Panc1 (cell line): ENCODE results near the gene HUS1.

Experiments
- CTCF ChIP-seq: fragments of 450-650 bp; IDR thresholded peaks from 2 replicates; pipeline ENCODE4 v1.5.1; 2017; ENCODE audit warnings: mild to moderate bottlenecking
- POLR2AphosphoS5 ChIP-seq: IDR thresholded peaks from 2 replicates; pipeline ENCODE4 v1.6.1; 2012; ENCODE audit warnings: mild to moderate bottlenecking, low read depth, low read length, moderate library complexity
- REST ChIP-seq, 2 experiments: IDR thresholded peaks; 2 replicates each; pipeline ENCODE4 v1.6.1; 2011 to 2012; ENCODE audit warnings: low read depth in 2 of 2, control low read depth in 1 of 2, low read length in 1 of 2, mild to moderate bottlenecking in 1 of 2, moderate library complexity in 1 of 2; ENCODE audit not compliant: insufficient read depth in 1 of 2
- SIN3A ChIP-seq: IDR thresholded peaks from 2 replicates; pipeline ENCODE4 v1.6.1; 2012; ENCODE audit warnings: low read depth, mild to moderate bottlenecking, low read length, moderate library complexity, borderline replicate concordance; ENCODE audit not compliant: insufficient read depth

- TF ChIP-seq CTCF (no peak), POLR2AphosphoS5 (no peak), REST (IDR thresholded peaks at IDR 0.05; ENCODE audit: insufficient read depth in 1 of 2, low read depth in 2 of 2, low read length in 1 of 2) (no peak), SIN3A (no peak)
Measured at GRCh38 chr7:47954231-47954911, 25.0 kb downstream of the HUS1 start.
